Erythroblast (primary cell): ENCODE results near the gene TXNRD3.

Experiments
- GATA1 ChIP-seq: IDR thresholded peaks from 2 replicates; pipeline ENCODE4 v1.6.1; 2011; ENCODE audit warnings: low read depth, mild to moderate bottlenecking, control low read depth, low read length, moderate library complexity
- POLR2A ChIP-seq: IDR thresholded peaks from 2 replicates; pipeline ENCODE4 v1.6.1; 2011; ENCODE audit warnings: mild to moderate bottlenecking, low read length

DNA sequence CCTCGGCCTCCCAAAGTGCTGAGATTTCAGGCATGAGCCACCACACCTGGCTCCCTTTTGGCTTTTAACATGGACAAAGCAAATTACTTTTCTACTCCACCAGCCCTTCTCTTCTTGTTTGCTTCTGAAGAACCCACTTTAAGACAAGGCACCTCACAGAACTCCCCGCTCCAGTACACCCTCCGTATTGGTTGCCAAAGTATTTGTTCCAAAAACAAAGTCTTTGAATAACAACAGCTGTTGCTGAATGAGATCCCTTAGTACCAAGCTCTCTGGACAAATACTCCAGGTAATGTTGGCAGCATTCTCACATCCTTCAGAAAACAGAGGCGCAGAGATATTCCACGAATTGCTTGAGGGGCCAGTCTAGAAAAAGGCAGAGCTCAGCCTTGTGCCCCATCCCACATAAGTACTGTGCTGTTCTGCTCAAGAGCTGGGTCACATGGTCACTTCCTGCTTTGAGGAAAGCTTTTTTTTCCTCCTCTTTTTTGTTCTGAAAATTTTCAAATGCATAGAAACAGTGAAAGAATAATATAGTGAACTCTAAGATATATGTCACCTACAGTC is 41.9 kb upstream of the TXNRD3 start:
- TF ChIP-seq POLR2A, result no peak
- TF ChIP-seq GATA1, result no peak
